HepG2 (cell line): ENCODE results near the gene MTRF1. TPM values are rescaled to one million over a fixed set of nuclear protein-coding genes. Genes with fewer than 3 reads are reported as not detected.
A peak's percentile ranks its signal among the peaks of the same experiment; 100 is the strongest.

Experiments used
- ATAC-seq: fragments of 200-7000 bp; cut with Tn5 transposase; 3 replicates; pipeline ENCODE4 v1.9.1; 2020; ENCODE audit warnings: mild to moderate bottlenecking, moderate library complexity
- BruUV-seq: library from RNA; stranded (reverse); fragments of 400-500 nt; replicated peaks from 2 replicates; lab custom pipeline; 2021; lab: Mats Ljungman, UMichigan
- CTCF ChIA-PET: fragments of 300-600 bp; formaldehyde crosslinking; extraction: SDS; loops from one replicate; lab custom pipeline; 2021; ENCODE audit warnings: low total read pairs, inconsistent platforms, low intra/inter-chr PET ratio; lab: Yijun Ruan, JAX
- POLR2A ChIA-PET: fragments of 350-600 bp; sonication (Branson Sonifier 250); formaldehyde crosslinking; loops from one replicate; lab custom pipeline; 2020; ENCODE audit warnings: antibody characterized with exemption, inconsistent platforms; lab: Yijun Ruan, JAX
- DNase-seq: peaks from one replicate; pipeline ENCODE4 v3.0.0-alpha.2; 2015; ENCODE audit warnings: low spot score
- FAIRE-seq: peaks from 3 replicates; lab custom pipeline; 2011; peaks lifted over from hg19 to GRCh38; lab: Jason Lieb, UNC
- H2AFZ ChIP-seq: one replicate; pipeline ENCODE4 v1.6.1; 2011; ENCODE audit warnings: low read length, inconsistent platforms
- H3K27ac ChIP-seq: fragments of 300-600 bp; 3 replicates; pipeline ENCODE4 v1.8.0; 2011; ENCODE audit warnings: mixed run types, mild to moderate bottlenecking, mixed read lengths, low read length, inconsistent platforms; ENCODE audit not compliant: insufficient read depth; ENCODE audit errors: extremely low read length
- H3K27me3 ChIP-seq, 2 experiments: fragments of 200-600 bp in 1 of 2; 2 replicates in 1 of 2; 3 replicates in 1 of 2; pipeline versions ENCODE4 v1.6.0 to v1.8.0; 2011; ENCODE audit warnings: low read length in 2 of 2, mild to moderate bottlenecking in 2 of 2, moderate library complexity in 2 of 2, inconsistent platforms in 1 of 2; ENCODE audit not compliant: insufficient read depth in 2 of 2, control insufficient read depth in 1 of 2
- H3K36me3 ChIP-seq, 2 experiments: fragments of 200-600 bp in 1 of 2; replicated peaks in 1 of 2; 2 replicates in 1 of 2; 3 replicates in 1 of 2; pipeline versions ENCODE4 v1.5.1 to v1.8.0; 2011; ENCODE audit warnings: low read length in 2 of 2, inconsistent platforms in 1 of 2; ENCODE audit not compliant: insufficient read depth in 2 of 2, control insufficient read depth in 1 of 2
- H3K4me1 ChIP-seq: 2 replicates; pipeline ENCODE4 v1.5.1; 2012; ENCODE audit warnings: low read length, inconsistent platforms; ENCODE audit not compliant: insufficient read depth
- H3K4me2 ChIP-seq: 2 replicates; pipeline ENCODE4 v1.6.0; 2011; ENCODE audit warnings: low read depth, low read length, inconsistent platforms
- H3K4me3 ChIP-seq, 3 experiments: fragments of 200-600 bp in 1 of 3; sonication (generic), shearing (Covaris generic) in 1 of 3; replicated peaks in 1 of 3; 2 replicates each; pipeline ENCODE4 v1.5.1; 2011 to 2016; ENCODE audit warnings: low read length in 3 of 3, inconsistent platforms in 2 of 3, low read depth in 2 of 3, mild to moderate bottlenecking in 2 of 3, control low read depth in 1 of 3, mixed read lengths in 1 of 3; ENCODE audit not compliant: insufficient read depth in 1 of 3
- H3K79me2 ChIP-seq: one replicate; pipeline ENCODE4 v1.6.1; 2011; ENCODE audit warnings: low read length, inconsistent platforms; ENCODE audit not compliant: insufficient read depth
- H3K9ac ChIP-seq: 2 replicates; pipeline ENCODE4 v1.6.0; 2011; ENCODE audit warnings: mild to moderate bottlenecking, low read depth, low read length, inconsistent platforms; ENCODE audit not compliant: insufficient read depth
- H3K9me3 ChIP-seq: 2 replicates; pipeline ENCODE4 v1.5.1; 2012; ENCODE audit warnings: mild to moderate bottlenecking, low read length
- H4K20me1 ChIP-seq: 2 replicates; pipeline ENCODE4 v1.6.0; 2011; ENCODE audit warnings: inconsistent platforms, mild to moderate bottlenecking, low read length, moderate library complexity; ENCODE audit not compliant: insufficient read depth
- CEBPB ChIP-seq: IDR thresholded peaks from 2 replicates; pipeline ENCODE4 v1.6.1; 2011; ENCODE audit warnings: low read depth, low read length, improper control_type of control experiment, borderline replicate concordance
- KMT2B ChIP-seq: IDR thresholded peaks from 2 replicates; pipeline ENCODE4 v1.6.1; 2016; ENCODE audit warnings: missing genetic modification reagents, missing compliant biosample characterization
- SSRP1 ChIP-seq: IDR thresholded peaks from 2 replicates; pipeline ENCODE4 v1.6.1; 2016; ENCODE audit warnings: control low read depth
- in situ Hi-C: cut with HindIII; loops from 2 replicates; pipeline ENCODE4 v1.10.0; 2017; ENCODE audit warnings: low pct_unique_long_range_greater_than_20kb; ENCODE audit not compliant: extremely low pct_ligation_motif_present
- intact Hi-C: fragments of 100-400 bp; cut with micrococcal nuclease; formaldehyde crosslinking; loops from one replicate; pipeline ENCODE4 v1.10.0; 2022; ENCODE audit not compliant: unreplicated experiment
- polyA plus RNA-seq, 8 experiments: library from polyadenylated mRNA; depleted of rRNA in 3 of 8; stranded (reverse) in 7 of 8; unstranded in 1 of 8; fragments of >200 nt; fragmentation: Illumina TruSeq in 4 of 8; extraction: Trizol in 4 of 8; gene quantifications; 2 replicates each; pipeline versions ENCODE4 v1.2.1 to v1.2.3, GENCODE V29; 2011 to 2016; ENCODE audit warnings: low read depth in 4 of 8, missing spikeins in 1 of 8, mixed read lengths in 1 of 8; ENCODE audit not compliant: insufficient read depth in 1 of 8
- total RNA-seq, 5 experiments: library from RNA; depleted of rRNA; stranded (reverse); fragments of >200 nt; fragmentation: Illumina TruSeq; extraction: Trizol; gene quantifications; 2 replicates each; pipeline ENCODE4 v1.2.3, GENCODE V29; 2016; ENCODE audit warnings: low read depth in 1 of 5
- TF ChIP-seq, protein P1 (sequence below): IDR thresholded peaks from 2 replicates; pipeline ENCODE4 v1.4.0; 2020; ENCODE audit warnings: mild to moderate bottlenecking, missing genetic modification reagents
- TF ChIP-seq, protein P2 (sequence below): IDR thresholded peaks from 2 replicates; pipeline ENCODE4 v1.6.1; 2016

The MTRF1 gene
- total and polyA plus RNA-seq, 2 of the 13 experiments (the other 11 are each of a cell fraction or from before 2014, with no cell fraction given) = 21.6 to 27.2 TPM

DNA sequence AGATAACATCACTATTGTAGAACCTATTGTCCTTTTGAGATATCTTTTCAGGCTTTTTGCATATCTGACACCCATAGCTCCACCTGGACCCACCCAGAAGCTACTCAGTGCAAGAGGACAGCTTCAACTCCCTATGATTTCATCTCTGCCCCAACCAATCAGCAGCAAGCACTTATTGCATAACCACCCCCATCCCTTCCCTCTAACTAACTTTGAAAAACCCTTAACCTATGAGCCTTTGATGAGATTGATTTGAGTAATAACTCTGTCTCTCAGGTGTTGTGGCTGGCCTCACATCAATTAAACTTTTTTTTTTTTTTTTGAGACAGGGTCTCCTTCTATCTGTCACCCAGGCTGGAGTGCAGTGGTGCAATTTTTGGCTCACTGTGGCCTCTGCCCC lies 13.4 kb upstream of the MTRF1 start:
- H3K79me2 ChIP-seq = no peaks in the 10 kb centered on the region
- DNase-seq (no peak), FAIRE-seq (no peak), ATAC-seq (no peak)
- no peaks in the 10 kb centered on the region for H3K36me3 ChIP-seq
- in situ Hi-C loops (no loop called here), intact Hi-C loops (no loop called here)
- H4K20me1 ChIP-seq = no peaks in the 10 kb centered on the region
- TF ChIP-seq SSRP1 (CRISPR knock-in tag) (no peak), KMT2B (CRISPR knock-in tag) (no peak), CEBPB (peak; percentile 13; the same call in 1 of the 2 replicates)
- TF ChIP-seq, protein P1, sequence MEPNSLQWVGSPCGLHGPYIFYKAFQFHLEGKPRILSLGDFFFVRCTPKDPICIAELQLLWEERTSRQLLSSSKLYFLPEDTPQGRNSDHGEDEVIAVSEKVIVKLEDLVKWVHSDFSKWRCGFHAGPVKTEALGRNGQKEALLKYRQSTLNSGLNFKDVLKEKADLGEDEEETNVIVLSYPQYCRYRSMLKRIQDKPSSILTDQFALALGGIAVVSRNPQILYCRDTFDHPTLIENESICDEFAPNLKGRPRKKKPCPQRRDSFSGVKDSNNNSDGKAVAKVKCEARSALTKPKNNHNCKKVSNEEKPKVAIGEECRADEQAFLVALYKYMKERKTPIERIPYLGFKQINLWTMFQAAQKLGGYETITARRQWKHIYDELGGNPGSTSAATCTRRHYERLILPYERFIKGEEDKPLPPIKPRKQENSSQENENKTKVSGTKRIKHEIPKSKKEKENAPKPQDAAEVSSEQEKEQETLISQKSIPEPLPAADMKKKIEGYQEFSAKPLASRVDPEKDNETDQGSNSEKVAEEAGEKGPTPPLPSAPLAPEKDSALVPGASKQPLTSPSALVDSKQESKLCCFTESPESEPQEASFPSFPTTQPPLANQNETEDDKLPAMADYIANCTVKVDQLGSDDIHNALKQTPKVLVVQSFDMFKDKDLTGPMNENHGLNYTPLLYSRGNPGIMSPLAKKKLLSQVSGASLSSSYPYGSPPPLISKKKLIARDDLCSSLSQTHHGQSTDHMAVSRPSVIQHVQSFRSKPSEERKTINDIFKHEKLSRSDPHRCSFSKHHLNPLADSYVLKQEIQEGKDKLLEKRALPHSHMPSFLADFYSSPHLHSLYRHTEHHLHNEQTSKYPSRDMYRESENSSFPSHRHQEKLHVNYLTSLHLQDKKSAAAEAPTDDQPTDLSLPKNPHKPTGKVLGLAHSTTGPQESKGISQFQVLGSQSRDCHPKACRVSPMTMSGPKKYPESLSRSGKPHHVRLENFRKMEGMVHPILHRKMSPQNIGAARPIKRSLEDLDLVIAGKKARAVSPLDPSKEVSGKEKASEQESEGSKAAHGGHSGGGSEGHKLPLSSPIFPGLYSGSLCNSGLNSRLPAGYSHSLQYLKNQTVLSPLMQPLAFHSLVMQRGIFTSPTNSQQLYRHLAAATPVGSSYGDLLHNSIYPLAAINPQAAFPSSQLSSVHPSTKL (CRISPR knock-in tag) = no peak
- TF ChIP-seq, protein P2, sequence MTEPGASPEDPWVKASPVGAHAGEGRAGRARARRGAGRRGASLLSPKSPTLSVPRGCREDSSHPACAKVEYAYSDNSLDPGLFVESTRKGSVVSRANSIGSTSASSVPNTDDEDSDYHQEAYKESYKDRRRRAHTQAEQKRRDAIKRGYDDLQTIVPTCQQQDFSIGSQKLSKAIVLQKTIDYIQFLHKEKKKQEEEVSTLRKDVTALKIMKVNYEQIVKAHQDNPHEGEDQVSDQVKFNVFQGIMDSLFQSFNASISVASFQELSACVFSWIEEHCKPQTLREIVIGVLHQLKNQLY (CRISPR knock-in tag) = no peak
- no peak overlapping the region for H3K4me2 ChIP-seq
- CTCF ChIA-PET = no interaction called here
- peaks cover 3% of the 10 kb centered on the region for H3K4me1 ChIP-seq
- H3K4me3 ChIP-seq = no peak overlapping the region
- H3K27me3 ChIP-seq = peaks cover 0 to 7% of the 10 kb centered on the region in 2 experiments; a peak in 2 of 5 replicates
- H2AFZ ChIP-seq = no peak overlapping the region
- POLR2A ChIA-PET = no interaction called here
- H3K27ac ChIP-seq = no peak overlapping the region
- H3K9ac ChIP-seq = no peak overlapping the region
- BruUV-seq = no TSS peak
- no peaks in the 10 kb centered on the region for H3K9me3 ChIP-seq
